Esophagus muscularis mucosa (tissue), 4 donors: ENCODE measurements around the gene FOXO3. TPM values are rescaled to one million over a fixed set of nuclear protein-coding genes. Genes with fewer than 3 reads are reported as not detected.
A peak's percentile ranks its signal among the peaks of the same experiment; 100 is the strongest.

Experiments used
- DNase-seq: peaks from one replicate; pipeline ENCODE4 v3.0.0-alpha.2; 2017; ENCODE audit errors: extremely low spot score
- H3K27ac ChIP-seq, 4 donors: fragments of 200-600 bp; sonication (generic); replicated peaks in 1 of 4; 1 replicate in 3 of 4; 2 replicates in 1 of 4; pipeline ENCODE4 v1.5.1; 2016 to 2019; ENCODE audit warnings: mild to moderate bottlenecking in 1 of 4
- H3K27me3 ChIP-seq, 4 donors: fragments of 200-600 bp; sonication (generic); one replicate each; pipeline versions ENCODE4 v1.5.1 to v1.6.0; 2016 to 2019
- H3K36me3 ChIP-seq, 4 donors: fragments of 200-600 bp; sonication (generic); one replicate each; pipeline ENCODE4 v1.5.1; 2016 to 2019
- H3K4me1 ChIP-seq, 4 donors: fragments of 200-600 bp; sonication (generic); one replicate each; pipeline ENCODE4 v1.5.1; 2016 to 2019
- H3K4me3 ChIP-seq, 4 donors: fragments of 200-600 bp; sonication (generic); 1 replicate in 2 of 4; 2 replicates in 2 of 4; pipeline ENCODE4 v1.5.1; 2016 to 2019; ENCODE audit warnings: mild to moderate bottlenecking in 4 of 4, moderate library complexity in 1 of 4
- H3K9me3 ChIP-seq, 4 donors: fragments of 200-600 bp; sonication (generic); 1 replicate in 3 of 4; 2 replicates in 1 of 4; pipeline ENCODE4 v1.5.1; 2016 to 2019
- CTCF ChIP-seq, 3 experiments: fragments of 200-600 bp in 2 of 3; fragments of 450-650 bp in 1 of 3; sonication (generic) in 2 of 3; IDR thresholded peaks; one replicate each; pipeline ENCODE4 v1.5.1; 2017 to 2019; ENCODE audit warnings: antibody characterized with exemption in 3 of 3, mild to moderate bottlenecking in 2 of 3, moderate library complexity in 1 of 3
- EP300 ChIP-seq: sonication (generic); formaldehyde crosslinking; IDR thresholded peaks from one replicate; pipeline ENCODE4 v1.6.1; 2017; ENCODE audit warnings: antibody characterized with exemption
- POLR2A ChIP-seq: fragments of 450-650 bp; IDR thresholded peaks from one replicate; pipeline ENCODE4 v1.6.1; 2017; ENCODE audit warnings: antibody characterized with exemption, moderate library complexity, mild to moderate bottlenecking, low read depth
- POLR2AphosphoS5 ChIP-seq, 2 donors: sonication (generic); formaldehyde crosslinking; IDR thresholded peaks; one replicate each; pipeline ENCODE4 v1.6.1; 2017; ENCODE audit warnings: antibody characterized with exemption in 2 of 2
- WGBS: methylation state at CpG from one replicate; pipeline ENCODE4 v1.1.5; 2018; 5-methylcytosine and 5-hydroxymethylcytosine counted together
- intact Hi-C: fragments of 100-400 bp; cut with DNase I; formaldehyde crosslinking; loops from one replicate; pipeline ENCODE4 v1.15.1; 2023
- total RNA-seq, 4 donors: library from RNA; depleted of rRNA; stranded (reverse); fragments of >200 nt; gene quantifications; one replicate each; pipeline versions ENCODE4 v1.1.0 to v1.2.1, GENCODE V29; 2016

FOXO3 gene
- total RNA-seq, 4 donors from 2014 or later, result 92.2 to 154 (median 122) TPM

DNA sequence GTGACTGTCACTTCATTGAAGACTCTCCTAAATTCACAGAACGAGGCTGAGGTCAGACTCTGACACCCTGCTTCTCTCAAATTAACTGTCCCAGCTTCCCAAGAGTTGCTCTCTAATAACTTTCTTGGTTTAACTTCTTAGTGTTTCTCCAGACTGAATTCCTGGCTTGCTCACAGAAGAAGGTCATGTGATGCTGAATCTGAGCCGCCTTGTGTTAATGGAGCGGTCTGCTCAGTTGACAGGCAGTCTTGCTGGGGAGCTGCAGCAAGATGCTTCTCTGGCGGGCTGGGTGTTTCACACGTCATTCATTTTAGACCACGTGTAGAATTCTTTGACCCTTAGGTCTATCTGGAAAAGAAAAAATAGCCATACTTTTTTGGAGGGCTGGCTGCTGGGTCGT, 107.3 kb downstream of the FOXO3 start:
- TF ChIP-seq CTCF (IDR thresholded peaks at IDR 0.05) (no peak), POLR2AphosphoS5 (IDR thresholded peaks at IDR 0.05) (peak in 1 of 2 donors; percentile 44), POLR2A (no peak), EP300 (no peak)
- Histone ChIP-seq H3K27ac (no peak overlapping the region), H3K36me3 (peaks cover 8 to 41% (median 26%) of the 10 kb centered on the region in 4 donors), H3K4me3 (no peak overlapping the region), H3K27me3 (no peaks in the 10 kb centered on the region), H3K9me3 (no peaks in the 10 kb centered on the region), H3K4me1 (peaks cover 60 to 81% (median 73%) of the 10 kb centered on the region in 4 donors)
- WGBS, result 40% methylated on average over 7 of the region's 7 CpGs
- DNase-seq, result no peak
- intact Hi-C loops, result no loop called here

DNA sequence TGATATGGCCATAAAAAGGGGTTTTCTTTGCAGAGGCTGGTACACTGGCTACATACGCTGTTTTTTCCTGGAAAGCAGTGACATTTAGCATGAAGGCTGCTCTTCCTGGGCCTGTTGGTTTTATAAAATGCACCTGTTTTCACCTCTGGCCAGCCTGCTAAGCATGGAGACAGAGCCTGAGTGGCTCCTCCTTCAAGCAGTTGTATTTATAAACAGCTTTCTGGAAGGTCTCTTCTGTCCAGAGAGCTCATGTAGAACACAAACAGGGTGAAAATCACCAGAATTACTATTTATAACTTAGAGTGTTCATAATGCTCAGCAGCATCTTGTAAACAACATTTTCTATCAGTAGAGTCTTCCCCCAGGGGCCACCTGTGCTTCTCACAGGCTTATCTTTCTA, 109.0 kb downstream of the FOXO3 start:
- WGBS, result 92% methylated on average over 1 of the region's 1 CpG
- Histone ChIP-seq H3K36me3 (peaks cover 7 to 32% (median 19%) of the 10 kb centered on the region in 4 donors), H3K27ac (no peak overlapping the region), H3K9me3 (no peaks in the 10 kb centered on the region), H3K4me3 (no peak overlapping the region), H3K4me1 (peaks cover 71 to 97% (median 89%) of the 10 kb centered on the region in 4 donors), H3K27me3 (no peaks in the 10 kb centered on the region)
- DNase-seq, result no peak
- TF ChIP-seq POLR2AphosphoS5 (IDR thresholded peaks at IDR 0.05) (no peak), POLR2A (no peak), CTCF (IDR thresholded peaks at IDR 0.05) (no peak), EP300 (no peak)
- intact Hi-C loops, result no loop called here

GRCh38 chr6:108671175-108671574, 110.5 kb downstream of the FOXO3 start:
- Histone ChIP-seq H3K9me3 (no peaks in the 10 kb centered on the region), H3K4me1 (peaks cover 79 to 100% (median 97%) of the 10 kb centered on the region in 4 donors), H3K27ac (no peak overlapping the region), H3K36me3 (peaks cover 0 to 18% (median 9%) of the 10 kb centered on the region in 4 donors), H3K27me3 (no peaks in the 10 kb centered on the region), H3K4me3 (no peak overlapping the region)
- intact Hi-C loops, result no loop called here
- DNase-seq, result no peak
- no CpG with 5 or more reads among the region's 2 CpGs for WGBS
- TF ChIP-seq POLR2A (no peak), EP300 (no peak), POLR2AphosphoS5 (IDR thresholded peaks at IDR 0.05) (no peak), CTCF (IDR thresholded peaks at IDR 0.05) (no peak)

DNA sequence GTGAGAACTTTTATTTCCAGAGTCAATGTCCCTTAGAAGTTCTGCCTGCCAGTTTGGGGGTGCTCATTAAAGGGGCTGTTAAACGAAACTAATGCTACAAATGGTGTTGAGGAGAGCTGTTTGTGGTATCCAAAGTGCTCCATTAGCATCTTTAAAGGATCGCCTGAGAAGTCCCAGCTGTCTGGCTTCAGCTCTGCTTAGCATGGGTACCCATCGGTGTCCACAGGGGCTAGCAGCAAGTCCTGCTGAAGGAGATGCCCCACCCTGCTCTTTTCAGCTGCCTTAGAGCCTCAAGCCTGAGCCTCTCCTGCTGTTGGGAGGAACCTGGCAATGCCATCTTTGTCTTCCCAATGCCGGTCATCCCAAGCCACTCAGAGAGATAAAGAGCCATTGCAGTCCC, 111.1 kb downstream of the FOXO3 start:
- Histone ChIP-seq H3K27ac (no peak overlapping the region), H3K4me3 (no peak overlapping the region), H3K4me1 (peaks cover 81 to 100% (median 97%) of the 10 kb centered on the region in 4 donors), H3K9me3 (no peaks in the 10 kb centered on the region), H3K36me3 (peaks cover 0 to 16% (median 7%) of the 10 kb centered on the region in 4 donors), H3K27me3 (no peaks in the 10 kb centered on the region)
- 74% methylated on average over 4 of the region's 4 CpGs for WGBS
- TF ChIP-seq POLR2A (no peak), POLR2AphosphoS5 (IDR thresholded peaks at IDR 0.05) (no peak), CTCF (IDR thresholded peaks at IDR 0.05) (no peak), EP300 (no peak)
- DNase-seq, result no peak
- intact Hi-C loops, result no loop called here

GRCh38 chr6:108672641-108673040, 111.9 kb downstream of the FOXO3 start:
- intact Hi-C loops, result no loop called here
- TF ChIP-seq POLR2AphosphoS5 (IDR thresholded peaks at IDR 0.05) (no peak), EP300 (no peak), POLR2A (no peak), CTCF (IDR thresholded peaks at IDR 0.05) (no peak)
- 82% methylated on average over 3 of the region's 3 CpGs for WGBS
- Histone ChIP-seq H3K4me1 (peaks cover 87 to 100% (median 97%) of the 10 kb centered on the region in 4 donors), H3K27ac (no peak overlapping the region), H3K27me3 (no peaks in the 10 kb centered on the region), H3K4me3 (no peak overlapping the region), H3K36me3 (peaks cover 0 to 16% (median 7%) of the 10 kb centered on the region in 4 donors), H3K9me3 (no peaks in the 10 kb centered on the region)
- DNase-seq, result no peak
